HCT116 (cell line): ENCODE results near the gene PSMG3. TPM values are rescaled to one million over a fixed set of nuclear protein-coding genes. Genes with fewer than 3 reads are reported as not detected.

ENCODE experiments used
- ATAC-seq: fragments of 200-7000 bp; cut with Tn5 transposase; 2 replicates; pipeline ENCODE4 v1.9.1; 2020; ENCODE audit warnings: mild to moderate bottlenecking, moderate library complexity
- BruUV-seq: library from RNA; stranded (reverse); fragments of 400-500 nt; replicated peaks from 2 replicates; lab custom pipeline; 2021; lab: Mats Ljungman, UMichigan
- CTCF ChIA-PET: fragments of 300-600 bp; sonication (Branson Sonifier 250); formaldehyde crosslinking; loops from one replicate; lab custom pipeline; 2021; ENCODE audit warnings: antibody characterized with exemption; lab: Charles Lee
- POLR2A ChIA-PET: fragments of 300-600, 350-600 bp; sonication (Branson Sonifier 250); formaldehyde crosslinking; loops from one replicate; lab custom pipeline; 2021; ENCODE audit warnings: antibody characterized with exemption; lab: Charles Lee
- RAD21 ChIA-PET, 2 experiments: fragments of 300-600 bp; sonication (Branson Sonifier 250); formaldehyde crosslinking; loops; one replicate each; lab custom pipeline; 2023; ENCODE audit warnings: low total read pairs in 2 of 2; ENCODE audit not compliant: uncharacterized antibody in 2 of 2, unreplicated experiment in 2 of 2, low non-redundant PET in 1 of 2; lab: Charles Lee
- DNase-seq: peaks from one replicate; pipeline ENCODE4 v3.0.0-alpha.2; 2010; ENCODE audit warnings: low read depth, low spot score
- H2AFZ ChIP-seq: fragments of 200-600 bp; shearing (Covaris generic), sonication (generic); 2 replicates; pipeline ENCODE4 v1.6.1; 2017; ENCODE audit warnings: low read depth, mixed run types, mixed read lengths, antibody characterized with exemption, low read length; ENCODE audit not compliant: poor library complexity, severe bottlenecking
- H3K27ac ChIP-seq: 2 replicates; pipeline ENCODE4 v1.5.1; 2012; ENCODE audit warnings: low read depth, low read length
- H3K27me3 ChIP-seq: fragments of 200-600 bp; sonication (generic); 2 replicates; pipeline ENCODE4 v1.6.1; 2016; ENCODE audit warnings: mixed run types, low read length, mixed read lengths; ENCODE audit not compliant: insufficient read depth
- H3K36me3 ChIP-seq, 2 experiments: fragments of 200-500 bp in 1 of 2; fragments of 200-600 bp in 1 of 2; sonication (Bioruptor generic) in 1 of 2; sonication (generic) in 1 of 2; 2 replicates each; pipeline versions ENCODE4 v1.5.1 to v1.6.1; 2014 to 2016; ENCODE audit warnings: low read length in 2 of 2, inconsistent platforms in 1 of 2, mixed read lengths in 1 of 2, mixed run types in 1 of 2; ENCODE audit not compliant: insufficient read depth in 2 of 2, control insufficient read depth in 1 of 2
- H3K4me1 ChIP-seq, 2 experiments: fragments of 200-600 bp in 1 of 2; sonication (generic) in 1 of 2; 2 replicates each; pipeline versions ENCODE4 v1.5.1 to v1.6.1; 2012 to 2017; ENCODE audit warnings: low read length in 2 of 2, inconsistent platforms in 1 of 2, mild to moderate bottlenecking in 1 of 2, mixed read lengths in 1 of 2, mixed run types in 1 of 2, moderate library complexity in 1 of 2; ENCODE audit not compliant: insufficient read depth in 2 of 2, control insufficient read depth in 1 of 2
- H3K4me2 ChIP-seq: fragments of 200-600 bp; sonication (generic); 2 replicates; pipeline ENCODE4 v1.6.1; 2017; ENCODE audit warnings: mixed run types, low read length, mixed read lengths
- H3K4me3 ChIP-seq, 2 experiments: fragments of 200-600 bp in 1 of 2; sonication (generic) in 1 of 2; replicated peaks in 1 of 2; 2 replicates each; pipeline ENCODE4 v1.5.1; 2011 to 2016; ENCODE audit warnings: low read length in 2 of 2, control low read depth in 1 of 2, low read depth in 1 of 2, mild to moderate bottlenecking in 1 of 2, mixed read lengths in 1 of 2, mixed run types in 1 of 2
- H3K79me2 ChIP-seq: fragments of 200-600 bp; sonication (generic); 2 replicates; pipeline ENCODE4 v1.6.1; 2017; ENCODE audit warnings: mild to moderate bottlenecking, mixed run types, low read length, moderate library complexity, mixed read lengths; ENCODE audit not compliant: insufficient read depth
- H3K9ac ChIP-seq: fragments of 200-600 bp; sonication (generic); 2 replicates; pipeline ENCODE4 v1.6.1; 2016; ENCODE audit warnings: low read length, mixed read lengths
- H3K9me2 ChIP-seq: fragments of 200-600 bp; sonication (generic), shearing (Covaris generic); 2 replicates; pipeline ENCODE4 v1.6.1; 2017; ENCODE audit warnings: mixed run types, mild to moderate bottlenecking, moderate library complexity; ENCODE audit not compliant: insufficient read depth
- H3K9me3 ChIP-seq, 2 experiments: fragments of 200-500 bp in 1 of 2; fragments of 200-600 bp in 1 of 2; sonication (Bioruptor generic) in 1 of 2; sonication (generic) in 1 of 2; 2 replicates each; pipeline ENCODE4 v1.6.1; 2014 to 2017; ENCODE audit warnings: low read length in 2 of 2, mixed read lengths in 2 of 2, inconsistent platforms in 1 of 2, low read depth in 1 of 2, mild to moderate bottlenecking in 1 of 2, mixed run types in 1 of 2, moderate library complexity in 1 of 2; ENCODE audit not compliant: control insufficient read depth in 1 of 2, insufficient read depth in 1 of 2
- H4K20me1 ChIP-seq: fragments of 200-600 bp; sonication (generic), shearing (Covaris generic); 2 replicates; pipeline ENCODE4 v1.6.1; 2017; ENCODE audit warnings: mixed run types, mild to moderate bottlenecking, moderate library complexity; ENCODE audit not compliant: insufficient read depth
- CBX3 ChIP-seq: IDR thresholded peaks from 2 replicates; pipeline ENCODE4 v1.6.1; 2012; ENCODE audit warnings: low read depth
- CEBPB ChIP-seq: IDR thresholded peaks from 2 replicates; pipeline ENCODE4 v1.6.1; 2012; ENCODE audit warnings: low read depth
- EGR1 ChIP-seq: IDR thresholded peaks from 2 replicates; pipeline ENCODE4 v1.6.1; 2012; ENCODE audit warnings: low read depth
- EZH2phosphoT487 ChIP-seq: fragments of 200-600 bp; IDR thresholded peaks from 2 replicates; pipeline ENCODE4 v1.6.1; 2018; ENCODE audit warnings: antibody characterized with exemption, borderline replicate concordance
- FOSL1 ChIP-seq: IDR thresholded peaks from 2 replicates; pipeline ENCODE4 v1.6.1; 2012; ENCODE audit warnings: low read depth
- JUND ChIP-seq: IDR thresholded peaks from 2 replicates; pipeline ENCODE4 v1.6.1; 2012
- POLR2A ChIP-seq: IDR thresholded peaks from 2 replicates; pipeline ENCODE4 v1.7.0; 2011; ENCODE audit warnings: borderline replicate concordance; ENCODE audit not compliant: insufficient read depth, insufficient read length; ENCODE audit errors: extremely low read depth
- POLR2AphosphoS5 ChIP-seq: IDR thresholded peaks from 2 replicates; pipeline ENCODE4 v1.6.1; 2011; ENCODE audit warnings: mild to moderate bottlenecking, low read depth, low read length, moderate library complexity
- RAD21 ChIP-seq: IDR thresholded peaks from 2 replicates; pipeline ENCODE4 v1.6.1; 2012; ENCODE audit warnings: low read depth, mild to moderate bottlenecking
- SIN3A ChIP-seq: IDR thresholded peaks from 2 replicates; pipeline ENCODE4 v1.6.1; 2012; ENCODE audit warnings: low read depth
- SP1 ChIP-seq: IDR thresholded peaks from 2 replicates; pipeline ENCODE4 v1.6.1; 2012; ENCODE audit warnings: low read depth
- SRF ChIP-seq: IDR thresholded peaks from 2 replicates; pipeline ENCODE4 v1.6.1; 2012; ENCODE audit warnings: low read depth
- TCF7L2 ChIP-seq: IDR thresholded peaks from 2 replicates; pipeline ENCODE4 v1.7.0; 2011; ENCODE audit warnings: borderline replicate concordance, inconsistent platforms; ENCODE audit not compliant: insufficient read depth, insufficient read length; ENCODE audit errors: extremely low read depth
- ZNF274 ChIP-seq: fragments of 200-500 bp; sonication (Bioruptor generic); IDR thresholded peaks from 2 replicates; pipeline ENCODE4 v1.6.1; 2014; ENCODE audit warnings: mild to moderate bottlenecking, low read depth, low read length, inconsistent platforms
- intact Hi-C: fragments of 100-400 bp; cut with micrococcal nuclease; formaldehyde crosslinking; loops from 2 replicates; pipeline ENCODE4 v1.10.0; 2022
- total RNA-seq: library from RNA; stranded (reverse); gene quantifications from one replicate; pipeline ENCODE4 v1.2.1, GENCODE V29; 2021; ENCODE audit not compliant: unreplicated experiment
- TF ChIP-seq, protein P1 (sequence below), 3 experiments: fragments of 200-600 bp in 1 of 3; sonication (generic) in 1 of 3; IDR thresholded peaks in 2 of 3; conservative IDR thresholded peaks in 1 of 3; 2 replicates each; pipeline ENCODE4 v1.5.1; 2012 to 2017; ENCODE audit warnings: low read depth in 2 of 3, low read length in 2 of 3, antibody characterized with exemption in 1 of 3, borderline replicate concordance in 1 of 3, control low read depth in 1 of 3, mild to moderate bottlenecking in 1 of 3, mixed read lengths in 1 of 3, mixed run types in 1 of 3, moderate library complexity in 1 of 3; ENCODE audit not compliant: insufficient read depth in 1 of 3
- TF ChIP-seq, protein P2 (sequence below): IDR thresholded peaks from 2 replicates; pipeline ENCODE4 v1.6.1; 2012
- TF ChIP-seq, protein P3 (sequence below): IDR thresholded peaks from 2 replicates; pipeline ENCODE4 v1.6.1; 2012

PSMG3 gene
- total RNA-seq, 1 experiment from 2014 or later, result 60.9 TPM

DNA sequence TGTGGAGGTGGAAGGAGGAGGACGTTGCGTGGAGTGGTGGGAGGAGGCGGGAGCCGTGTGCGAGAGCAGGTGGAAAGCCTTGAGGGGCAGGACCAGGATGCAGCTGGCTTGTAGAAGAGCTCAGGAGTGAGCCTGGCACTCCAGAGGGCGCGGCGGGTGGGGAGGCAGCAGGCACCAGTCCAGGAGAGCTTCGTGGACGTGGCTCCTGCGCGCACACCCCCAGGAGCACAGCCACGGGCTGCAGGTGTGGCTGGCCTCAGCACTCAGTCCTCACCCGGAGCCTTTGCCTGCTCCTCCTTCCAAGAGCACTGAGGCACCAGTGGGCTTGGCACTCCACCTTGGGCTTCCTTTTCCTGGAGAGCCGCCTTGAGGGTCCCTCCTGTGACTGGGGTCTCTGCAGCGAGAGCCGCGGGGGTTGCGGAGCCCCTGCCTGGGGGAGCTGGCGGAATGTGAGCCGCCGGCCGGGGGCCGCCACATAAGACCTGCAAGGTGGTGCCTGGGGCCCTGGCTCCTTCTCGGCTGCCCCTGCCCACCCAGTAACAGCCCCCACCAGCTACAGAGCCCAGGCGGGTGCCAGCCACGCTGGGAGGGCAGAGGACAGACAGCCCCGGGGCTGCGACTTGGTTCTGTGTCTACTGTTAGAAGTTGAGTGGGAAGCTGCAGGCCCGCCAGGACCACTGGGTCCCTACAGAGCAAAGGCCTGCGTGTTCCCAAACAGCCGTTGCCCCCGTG, 28.2 kb downstream of the PSMG3 start:
- intact Hi-C loops, result no loop called here
- POLR2A ChIA-PET, result no interaction called here
- DNase-seq (no peak), ATAC-seq (no peak)
- TSS peak; percentile 25 for BruUV-seq
- CTCF ChIA-PET, result no interaction called here
- no peaks in the 10 kb centered on the region for H3K9me3 ChIP-seq
- peaks cover 34% of the 10 kb centered on the region for H3K79me2 ChIP-seq
- no peak overlapping the region for H3K4me3 ChIP-seq
- RAD21 ChIA-PET, result no interaction called here
- peak overlapping the region; percentile 9; the same call in 1 of the 2 replicates for H3K27ac ChIP-seq
- no peaks in the 10 kb centered on the region; the same call in 1 of the 2 replicates for H4K20me1 ChIP-seq
- TF ChIP-seq SIN3A, result no peak
- TF ChIP-seq CBX3, result no peak
- no peak for TF ChIP-seq ZNF274
- no peak for TF ChIP-seq SP1
- peaks cover 9 to 20% of the 10 kb centered on the region in 2 experiments; a peak in 3 of 4 replicates for H3K36me3 ChIP-seq
- H3K4me2 ChIP-seq, result no peak overlapping the region
- no peaks in the 10 kb centered on the region for H3K27me3 ChIP-seq
- H3K9me2 ChIP-seq, result no peaks in the 10 kb centered on the region
- no peak overlapping the region for H2AFZ ChIP-seq
- H3K9ac ChIP-seq, result no peak overlapping the region
- H3K4me1 ChIP-seq, result peaks cover 14 to 16% of the 10 kb centered on the region in 2 experiments

DNA sequence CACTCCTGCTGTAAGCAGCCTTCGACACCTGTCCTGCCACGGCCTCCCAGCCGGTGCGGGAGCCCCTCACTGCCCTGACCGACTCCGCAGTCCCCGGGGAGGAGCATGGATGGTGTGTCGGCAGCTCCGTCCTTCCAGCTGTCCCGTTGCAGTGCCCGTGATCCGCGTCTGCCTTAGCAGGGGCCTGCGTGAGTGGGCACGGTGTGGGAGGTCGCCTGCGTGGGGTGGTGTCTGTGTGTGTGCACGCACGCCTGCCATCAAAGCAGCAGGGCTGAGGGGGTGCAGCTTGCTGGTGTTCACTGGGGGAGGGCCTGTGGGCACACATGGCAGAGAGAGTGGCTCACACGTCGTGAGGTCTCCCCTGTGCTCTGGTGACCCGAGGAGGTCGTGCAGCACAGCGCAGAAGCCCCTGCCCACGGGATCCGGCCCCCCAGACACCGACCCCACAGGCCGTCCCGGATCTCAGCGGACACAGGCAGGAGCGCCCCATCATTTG, 29.0 kb downstream of the PSMG3 start:
- Histone ChIP-seq H3K79me2 (peaks cover 42% of the 10 kb centered on the region), H3K27ac (no peak overlapping the region; the same call in 1 of the 2 replicates), H3K4me2 (no peak overlapping the region), H3K9me2 (no peaks in the 10 kb centered on the region), H4K20me1 (no peaks in the 10 kb centered on the region; the same call in 1 of the 2 replicates), H2AFZ (no peak overlapping the region), H3K36me3 (peaks cover 9 to 25% of the 10 kb centered on the region in 2 experiments; a peak in 3 of 4 replicates), H3K27me3 (no peaks in the 10 kb centered on the region), H3K9ac (no peak overlapping the region), H3K9me3 (no peaks in the 10 kb centered on the region), H3K4me3 (no peak overlapping the region), H3K4me1 (peaks cover 19 to 24% of the 10 kb centered on the region in 2 experiments)
- DNase-seq (no peak), ATAC-seq (no peak)
- ChIA-PET CTCF (no interaction called here), RAD21 (no interaction called here), POLR2A (no interaction called here)
- intact Hi-C loops, result no loop called here
- no TSS peak for BruUV-seq
- no peak for TF ChIP-seq TCF7L2
- no peak for TF ChIP-seq SIN3A
- no peak for TF ChIP-seq EZH2phosphoT487
- no peak for TF ChIP-seq FOSL1
- TF ChIP-seq, protein P1, sequence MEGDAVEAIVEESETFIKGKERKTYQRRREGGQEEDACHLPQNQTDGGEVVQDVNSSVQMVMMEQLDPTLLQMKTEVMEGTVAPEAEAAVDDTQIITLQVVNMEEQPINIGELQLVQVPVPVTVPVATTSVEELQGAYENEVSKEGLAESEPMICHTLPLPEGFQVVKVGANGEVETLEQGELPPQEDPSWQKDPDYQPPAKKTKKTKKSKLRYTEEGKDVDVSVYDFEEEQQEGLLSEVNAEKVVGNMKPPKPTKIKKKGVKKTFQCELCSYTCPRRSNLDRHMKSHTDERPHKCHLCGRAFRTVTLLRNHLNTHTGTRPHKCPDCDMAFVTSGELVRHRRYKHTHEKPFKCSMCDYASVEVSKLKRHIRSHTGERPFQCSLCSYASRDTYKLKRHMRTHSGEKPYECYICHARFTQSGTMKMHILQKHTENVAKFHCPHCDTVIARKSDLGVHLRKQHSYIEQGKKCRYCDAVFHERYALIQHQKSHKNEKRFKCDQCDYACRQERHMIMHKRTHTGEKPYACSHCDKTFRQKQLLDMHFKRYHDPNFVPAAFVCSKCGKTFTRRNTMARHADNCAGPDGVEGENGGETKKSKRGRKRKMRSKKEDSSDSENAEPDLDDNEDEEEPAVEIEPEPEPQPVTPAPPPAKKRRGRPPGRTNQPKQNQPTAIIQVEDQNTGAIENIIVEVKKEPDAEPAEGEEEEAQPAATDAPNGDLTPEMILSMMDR (IDR thresholded peaks at IDR 0.05 in 2 of 3, conservative IDR thresholded peaks at IDR 0.05 in 1 of 3; ENCODE audit: borderline replicate concordance in 1 of 3, insufficient read depth in 1 of 3, low read depth in 2 of 3, low read length in 2 of 3), result no peak
- TF ChIP-seq, protein P2, sequence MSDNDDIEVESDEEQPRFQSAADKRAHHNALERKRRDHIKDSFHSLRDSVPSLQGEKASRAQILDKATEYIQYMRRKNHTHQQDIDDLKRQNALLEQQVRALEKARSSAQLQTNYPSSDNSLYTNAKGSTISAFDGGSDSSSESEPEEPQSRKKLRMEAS, result no peak
- TF ChIP-seq SRF, result no peak
- TF ChIP-seq JUND, result no peak
- no peak for TF ChIP-seq RAD21
- TF ChIP-seq, protein P3, sequence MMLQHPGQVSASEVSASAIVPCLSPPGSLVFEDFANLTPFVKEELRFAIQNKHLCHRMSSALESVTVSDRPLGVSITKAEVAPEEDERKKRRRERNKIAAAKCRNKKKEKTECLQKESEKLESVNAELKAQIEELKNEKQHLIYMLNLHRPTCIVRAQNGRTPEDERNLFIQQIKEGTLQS, result no peak
- no peak for TF ChIP-seq EGR1
- TF ChIP-seq POLR2AphosphoS5, result no peak
- TF ChIP-seq CEBPB, result no peak
- TF ChIP-seq POLR2A, result no peak
